ENCODE data around the gene FAM9C. TPM values are rescaled to one million over a fixed set of nuclear protein-coding genes. Genes with fewer than 3 reads are reported as not detected.

Gene FAM9C
- total RNA-seq, 4 donors from 2014 or later: 0.57 to 1.6 TPM; not detected in 2

GRCh38 chrX:13078739-13079444, 34.5 kb upstream of the FAM9C start:
- DNase-seq: peak in 2 of 3 donors; percentile 25 to 53
- TF ChIP-seq CTCF (IDR thresholded peaks at IDR 0.05): no peak
- TF ChIP-seq POLR2A (IDR thresholded peaks at IDR 0.05): no peak
- no peaks in the 10 kb centered on the region for H3K9me3 ChIP-seq
- H3K4me3 ChIP-seq: no peak overlapping the region
- no peaks in the 10 kb centered on the region for H3K27me3 ChIP-seq
- H3K4me1 ChIP-seq: peaks cover 0 to 19% (median 0%) of the 10 kb centered on the region in 4 donors
- peak overlapping the region; percentile 64 to 79 (median 72) for H3K27ac ChIP-seq
- no peaks in the 10 kb centered on the region for H3K36me3 ChIP-seq

GRCh38 chrX:13077168-13077567, 32.7 kb upstream of the FAM9C start:
- H3K27ac ChIP-seq: peak overlapping the region; percentile 22 to 71 (median 33)
- H3K4me1 ChIP-seq: peaks cover 0 to 19% (median 0%) of the 10 kb centered on the region in 4 donors
- no peaks in the 10 kb centered on the region for H3K36me3 ChIP-seq
- no peaks in the 10 kb centered on the region for H3K9me3 ChIP-seq
- peak in 1 of 3 donors; percentile 25 for DNase-seq
- H3K27me3 ChIP-seq: no peaks in the 10 kb centered on the region
- no peak overlapping the region for H3K4me3 ChIP-seq
- TF ChIP-seq POLR2A (IDR thresholded peaks at IDR 0.05) (no peak), CTCF (IDR thresholded peaks at IDR 0.05) (no peak)

GRCh38 chrX:13076176-13076961, 31.9 kb upstream of the FAM9C start:
- Histone ChIP-seq H3K27ac (peak overlapping the region in 3 of 4 donors; percentile 22 to 71 (median 22)), H3K4me3 (no peak overlapping the region), H3K9me3 (no peaks in the 10 kb centered on the region), H3K27me3 (no peaks in the 10 kb centered on the region), H3K36me3 (no peaks in the 10 kb centered on the region), H3K4me1 (peaks cover 0 to 19% (median 0%) of the 10 kb centered on the region in 4 donors)
- TF ChIP-seq POLR2A (IDR thresholded peaks at IDR 0.05) (no peak), CTCF (IDR thresholded peaks at IDR 0.05) (no peak)
- DNase-seq: no peak

GRCh38 chrX:13074297-13075262, 30.2 kb upstream of the FAM9C start:
- no peaks in the 10 kb centered on the region for H3K27me3 ChIP-seq
- DNase-seq: peak in 1 of 3 donors; percentile 26
- H3K9me3 ChIP-seq: no peaks in the 10 kb centered on the region
- H3K4me1 ChIP-seq: peaks cover 0 to 6% (median 0%) of the 10 kb centered on the region in 4 donors
- TF ChIP-seq POLR2A (IDR thresholded peaks at IDR 0.05): no peak
- TF ChIP-seq CTCF (IDR thresholded peaks at IDR 0.05): no peak
- peak overlapping the region; percentile 2 to 71 (median 43) for H3K27ac ChIP-seq
- no peak overlapping the region for H3K4me3 ChIP-seq
- H3K36me3 ChIP-seq: no peaks in the 10 kb centered on the region

- TF ChIP-seq POLR2A (IDR thresholded peaks at IDR 0.05): no peak
- TF ChIP-seq CTCF (IDR thresholded peaks at IDR 0.05): no peak
- no peak overlapping the region for H3K27ac ChIP-seq
Observed at GRCh38 chrX:13069771-13070416, 25.5 kb upstream of the FAM9C start.

More at GRCh38 chrX:13069771-13070416, 25.5 kb upstream of the FAM9C start:
- H3K36me3 ChIP-seq: no peaks in the 10 kb centered on the region
- no peaks in the 10 kb centered on the region for H3K9me3 ChIP-seq
- no peaks in the 10 kb centered on the region for H3K4me1 ChIP-seq
- H3K4me3 ChIP-seq: no peak overlapping the region
- H3K27me3 ChIP-seq: no peaks in the 10 kb centered on the region
- no peak for DNase-seq

Measured in Peyer's patch (tissue), 4 donors.